ELR (cell line): ENCODE data around the gene RAB35.
"Not testable (repeated sequence)": the region's sequence is repeated elsewhere in the genome, so short reads cannot be mapped to it uniquely, and the experiment has no call there.

Experiments
- DNase-seq: peaks from one replicate; pipeline ENCODE4 v3.0.0-alpha.2; 2015; ENCODE audit warnings: low read depth

Gene RAB35

DNA sequence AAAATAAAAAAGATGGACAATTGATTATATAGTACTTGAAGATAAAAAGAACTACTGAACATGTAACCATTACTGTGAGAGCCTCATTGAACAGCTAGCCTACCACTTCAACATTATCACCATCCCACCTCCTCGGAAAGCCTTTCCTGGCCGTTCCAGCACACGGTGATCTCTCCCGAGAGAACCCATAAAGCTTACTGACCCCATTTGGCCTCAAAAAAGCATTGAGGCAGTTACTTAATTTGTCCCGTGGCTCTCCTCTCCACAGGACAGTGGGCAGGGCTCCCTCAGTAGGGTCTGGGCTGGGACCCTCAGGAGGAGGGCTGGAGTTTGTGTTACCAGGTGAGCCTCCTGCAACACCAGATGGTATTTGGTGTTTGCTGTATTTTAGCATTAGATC is 55.8 kb downstream of the RAB35 start:
- DNase-seq, result no peak

DNA sequence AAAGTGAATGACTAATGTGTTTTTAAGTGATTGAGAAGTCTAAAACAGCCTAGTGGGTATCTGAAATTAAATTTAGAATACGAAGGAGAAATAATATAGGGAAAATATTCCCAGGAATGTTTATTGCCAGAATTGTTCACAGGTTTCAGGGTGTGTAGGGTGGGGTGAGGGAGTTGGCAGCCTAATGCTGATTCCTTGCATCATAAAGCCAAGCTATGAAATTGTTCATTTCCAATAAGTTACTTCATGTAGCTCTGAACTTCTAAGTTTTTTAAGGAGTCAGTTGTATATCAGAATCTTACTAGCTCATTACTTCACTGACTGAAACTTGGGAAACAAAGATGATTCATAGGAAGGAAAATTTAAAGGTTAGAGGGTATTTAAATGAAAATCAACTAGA is 56.4 kb downstream of the RAB35 start:
- no peak for DNase-seq

- DNase-seq, result no peak
These were observed 59.8 kb downstream of the RAB35 start for GRCh38 chr12:120056739-120057138.

DNA sequence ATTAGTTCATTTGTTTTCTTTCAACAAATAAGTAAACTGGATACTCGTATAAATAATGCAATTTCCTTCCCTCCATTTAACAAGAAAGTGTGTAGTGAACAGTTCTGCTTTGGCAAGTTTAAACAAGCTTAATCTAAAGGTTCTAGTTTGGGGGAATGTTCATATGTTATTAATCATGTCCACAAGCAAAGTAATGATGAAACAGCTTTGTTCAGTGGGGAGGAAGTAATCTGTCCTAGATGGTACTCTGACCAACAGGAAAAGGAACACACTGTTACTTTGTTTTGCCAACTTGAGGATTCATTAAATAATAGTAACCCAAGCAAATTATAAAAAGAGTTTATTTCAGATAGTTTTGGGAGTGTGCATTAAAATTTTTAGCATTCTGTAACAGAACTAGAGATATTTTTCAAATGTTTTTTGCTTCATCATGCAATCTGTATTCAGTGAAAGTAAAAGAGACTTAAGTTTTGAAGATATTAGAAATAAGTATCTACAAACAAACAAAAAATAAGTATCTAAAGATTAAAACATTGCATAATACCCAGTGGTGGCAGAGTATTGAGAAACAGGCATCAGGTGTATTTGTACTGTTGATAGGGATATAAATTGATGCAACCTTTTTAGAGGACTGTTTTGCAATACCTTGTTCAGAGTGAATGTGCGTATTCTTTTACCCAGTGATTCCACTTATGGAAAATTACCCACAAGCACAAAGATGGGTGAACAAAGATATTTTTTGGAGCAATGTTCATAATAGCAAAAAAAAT is 61.1 kb downstream of the RAB35 start:
- DNase-seq, result no peak

DNA sequence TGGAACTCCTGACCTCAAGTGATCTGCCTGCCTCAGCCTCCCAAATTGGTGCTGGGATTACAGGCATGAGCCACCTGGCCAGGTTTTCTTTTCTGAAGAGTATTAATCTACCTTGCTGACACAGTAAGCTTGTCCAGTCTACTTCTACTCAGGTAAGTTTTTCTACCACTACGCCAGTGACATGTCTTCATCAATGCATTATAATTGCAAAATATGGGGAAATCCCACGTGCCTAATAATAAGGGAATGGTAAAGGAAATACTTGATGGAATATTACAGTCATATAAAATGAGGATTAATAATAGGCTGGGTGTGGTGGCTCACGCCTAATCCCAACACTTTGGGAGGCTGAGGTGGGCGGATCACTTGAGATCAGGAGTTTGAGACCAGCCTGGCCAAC is 62.3 kb downstream of the RAB35 start:
- DNase-seq, result no peak

- no peak for DNase-seq
These were observed 65.0 kb downstream of the RAB35 start for GRCh38 chr12:120051535-120051934.

GRCh38 chr12:120049426-120049825 is 67.1 kb downstream of the RAB35 start:
- no peak for DNase-seq

GRCh38 chr12:120048263-120048662 is 68.3 kb downstream of the RAB35 start:
- no peak for DNase-seq

GRCh38 chr12:120047072-120047471 is 69.5 kb downstream of the RAB35 start:
- DNase-seq, result no peak

DNA sequence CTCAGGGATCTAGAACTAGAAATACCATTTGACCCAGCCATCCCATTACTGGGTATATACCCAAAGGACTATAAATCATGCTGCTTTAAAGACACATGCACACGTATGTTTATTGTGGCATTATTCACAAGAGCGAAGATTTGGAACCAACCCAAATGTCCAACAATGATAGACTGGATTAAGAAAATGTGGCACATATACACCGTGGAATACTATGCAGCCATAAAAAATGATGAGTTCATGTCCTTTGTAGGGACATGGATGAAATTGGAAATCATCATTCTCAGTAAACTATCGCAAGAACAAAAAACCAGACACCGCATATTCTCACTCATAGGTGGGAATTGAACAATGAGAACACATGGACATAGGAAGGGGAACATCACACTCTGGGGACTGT is 71.2 kb downstream of the RAB35 start:
- DNase-seq, result not testable (repeated sequence)
